HepG2 (cell line): ENCODE results near the gene INPP4B. TPM values are rescaled to one million over a fixed set of nuclear protein-coding genes. Genes with fewer than 3 reads are reported as not detected.

Experiments used
- ATAC-seq: fragments of 200-7000 bp; cut with Tn5 transposase; 3 replicates; pipeline ENCODE4 v1.9.1; 2020; ENCODE audit warnings: mild to moderate bottlenecking, moderate library complexity
- BruUV-seq: library from RNA; stranded (reverse); fragments of 400-500 nt; replicated peaks from 2 replicates; lab custom pipeline; 2021; lab: Mats Ljungman, UMichigan
- CTCF ChIA-PET: fragments of 300-600 bp; formaldehyde crosslinking; extraction: SDS; loops from one replicate; lab custom pipeline; 2021; ENCODE audit warnings: low total read pairs, inconsistent platforms, low intra/inter-chr PET ratio; lab: Yijun Ruan, JAX
- POLR2A ChIA-PET: fragments of 350-600 bp; sonication (Branson Sonifier 250); formaldehyde crosslinking; loops from one replicate; lab custom pipeline; 2020; ENCODE audit warnings: antibody characterized with exemption, inconsistent platforms; lab: Yijun Ruan, JAX
- DNase-seq: peaks from one replicate; pipeline ENCODE4 v3.0.0-alpha.2; 2015; ENCODE audit warnings: low spot score
- FAIRE-seq: peaks from 3 replicates; lab custom pipeline; 2011; peaks lifted over from hg19 to GRCh38; lab: Jason Lieb, UNC
- H2AFZ ChIP-seq: one replicate; pipeline ENCODE4 v1.6.1; 2011; ENCODE audit warnings: low read length, inconsistent platforms
- H3K27ac ChIP-seq: fragments of 300-600 bp; 3 replicates; pipeline ENCODE4 v1.8.0; 2011; ENCODE audit warnings: mixed run types, mild to moderate bottlenecking, mixed read lengths, low read length, inconsistent platforms; ENCODE audit not compliant: insufficient read depth; ENCODE audit errors: extremely low read length
- H3K27me3 ChIP-seq, 2 experiments: fragments of 200-600 bp in 1 of 2; 2 replicates in 1 of 2; 3 replicates in 1 of 2; pipeline versions ENCODE4 v1.6.0 to v1.8.0; 2011; ENCODE audit warnings: low read length in 2 of 2, mild to moderate bottlenecking in 2 of 2, moderate library complexity in 2 of 2, inconsistent platforms in 1 of 2; ENCODE audit not compliant: insufficient read depth in 2 of 2, control insufficient read depth in 1 of 2
- H3K36me3 ChIP-seq, 2 experiments: fragments of 200-600 bp in 1 of 2; replicated peaks in 1 of 2; 2 replicates in 1 of 2; 3 replicates in 1 of 2; pipeline versions ENCODE4 v1.5.1 to v1.8.0; 2011; ENCODE audit warnings: low read length in 2 of 2, inconsistent platforms in 1 of 2; ENCODE audit not compliant: insufficient read depth in 2 of 2, control insufficient read depth in 1 of 2
- H3K4me1 ChIP-seq: 2 replicates; pipeline ENCODE4 v1.5.1; 2012; ENCODE audit warnings: low read length, inconsistent platforms; ENCODE audit not compliant: insufficient read depth
- H3K4me2 ChIP-seq: 2 replicates; pipeline ENCODE4 v1.6.0; 2011; ENCODE audit warnings: low read depth, low read length, inconsistent platforms
- H3K4me3 ChIP-seq, 3 experiments: fragments of 200-600 bp in 1 of 3; sonication (generic), shearing (Covaris generic) in 1 of 3; replicated peaks in 1 of 3; 2 replicates each; pipeline ENCODE4 v1.5.1; 2011 to 2016; ENCODE audit warnings: low read length in 3 of 3, inconsistent platforms in 2 of 3, low read depth in 2 of 3, mild to moderate bottlenecking in 2 of 3, control low read depth in 1 of 3, mixed read lengths in 1 of 3; ENCODE audit not compliant: insufficient read depth in 1 of 3
- H3K79me2 ChIP-seq: one replicate; pipeline ENCODE4 v1.6.1; 2011; ENCODE audit warnings: low read length, inconsistent platforms; ENCODE audit not compliant: insufficient read depth
- H3K9ac ChIP-seq: 2 replicates; pipeline ENCODE4 v1.6.0; 2011; ENCODE audit warnings: mild to moderate bottlenecking, low read depth, low read length, inconsistent platforms; ENCODE audit not compliant: insufficient read depth
- H3K9me3 ChIP-seq: 2 replicates; pipeline ENCODE4 v1.5.1; 2012; ENCODE audit warnings: mild to moderate bottlenecking, low read length
- H4K20me1 ChIP-seq: 2 replicates; pipeline ENCODE4 v1.6.0; 2011; ENCODE audit warnings: inconsistent platforms, mild to moderate bottlenecking, low read length, moderate library complexity; ENCODE audit not compliant: insufficient read depth
- BORCS8-MEF2B ChIP-seq: sonication (generic); formaldehyde crosslinking; IDR thresholded peaks from 2 replicates; pipeline ENCODE4 v1.8.0; 2022; ENCODE audit warnings: mild to moderate bottlenecking, missing genetic modification reagents
- FOXK1 ChIP-seq: sonication (generic); formaldehyde crosslinking; IDR thresholded peaks from 2 replicates; pipeline ENCODE4 v1.4.0; 2020; ENCODE audit warnings: low read depth, missing genetic modification reagents, borderline replicate concordance
- GPN1 ChIP-seq: sonication (generic); formaldehyde crosslinking; IDR thresholded peaks from 2 replicates; pipeline ENCODE4 v1.5.1; 2020; ENCODE audit warnings: missing genetic modification reagents, borderline replicate concordance
- MIXL1 ChIP-seq: IDR thresholded peaks from 2 replicates; pipeline ENCODE4 v1.6.1; 2016
- POGZ ChIP-seq: sonication (generic); formaldehyde crosslinking; IDR thresholded peaks from 2 replicates; pipeline ENCODE4 v1.4.0; 2020; ENCODE audit warnings: mild to moderate bottlenecking, missing genetic modification reagents
- TFAP4 ChIP-seq: sonication (generic); IDR thresholded peaks from 2 replicates; pipeline ENCODE4 v1.6.1; 2016; ENCODE audit warnings: low read depth, borderline replicate concordance
- ZGPAT ChIP-seq: IDR thresholded peaks from 2 replicates; pipeline ENCODE4 v1.6.1; 2016; ENCODE audit warnings: mild to moderate bottlenecking
- ZNF383 ChIP-seq: sonication (generic); formaldehyde crosslinking; IDR thresholded peaks from 2 replicates; pipeline ENCODE4 v1.4.0; 2020; ENCODE audit warnings: missing genetic modification reagents, mild to moderate bottlenecking, borderline replicate concordance
- ZNF607 ChIP-seq: sonication (generic); formaldehyde crosslinking; IDR thresholded peaks from 2 replicates; pipeline ENCODE4 v1.5.1; 2020; ENCODE audit warnings: missing genetic modification reagents, mild to moderate bottlenecking, borderline replicate concordance
- ZNF776 ChIP-seq: sonication (generic); formaldehyde crosslinking; IDR thresholded peaks from 2 replicates; pipeline ENCODE4 v1.4.0; 2020; ENCODE audit warnings: mild to moderate bottlenecking, missing genetic modification reagents
- ZNF782 ChIP-seq: sonication (generic); formaldehyde crosslinking; IDR thresholded peaks from 2 replicates; pipeline ENCODE4 v1.4.0; 2020; ENCODE audit warnings: missing genetic modification reagents, mild to moderate bottlenecking, borderline replicate concordance
- ZSCAN22 ChIP-seq: sonication (generic); formaldehyde crosslinking; IDR thresholded peaks from 2 replicates; pipeline ENCODE4 v1.4.0; 2020; ENCODE audit warnings: mild to moderate bottlenecking, missing genetic modification reagents
- WGBS: methylation state at CpG from one replicate; pipeline ENCODE4 v1.1.6; 2017; ENCODE audit warnings: low lambda C conversion rate; 5-methylcytosine and 5-hydroxymethylcytosine counted together
- in situ Hi-C: cut with HindIII; loops from 2 replicates; pipeline ENCODE4 v1.10.0; 2017; ENCODE audit warnings: low pct_unique_long_range_greater_than_20kb; ENCODE audit not compliant: extremely low pct_ligation_motif_present
- intact Hi-C: fragments of 100-400 bp; cut with micrococcal nuclease; formaldehyde crosslinking; loops from one replicate; pipeline ENCODE4 v1.10.0; 2022; ENCODE audit not compliant: unreplicated experiment
- polyA plus RNA-seq, 8 experiments: library from polyadenylated mRNA; depleted of rRNA in 3 of 8; stranded (reverse) in 7 of 8; unstranded in 1 of 8; fragments of >200 nt; fragmentation: Illumina TruSeq in 4 of 8; extraction: Trizol in 4 of 8; gene quantifications; 2 replicates each; pipeline versions ENCODE4 v1.2.1 to v1.2.3, GENCODE V29; 2011 to 2016; ENCODE audit warnings: low read depth in 4 of 8, missing spikeins in 1 of 8, mixed read lengths in 1 of 8; ENCODE audit not compliant: insufficient read depth in 1 of 8
- total RNA-seq, 5 experiments: library from RNA; depleted of rRNA; stranded (reverse); fragments of >200 nt; fragmentation: Illumina TruSeq; extraction: Trizol; gene quantifications; 2 replicates each; pipeline ENCODE4 v1.2.3, GENCODE V29; 2016; ENCODE audit warnings: low read depth in 1 of 5

The INPP4B gene
- total and polyA plus RNA-seq, 2 of the 13 experiments (the other 11 are each of a cell fraction or from before 2014, with no cell fraction given) = not detected

GRCh38 chr4:142556048-142556447 lies 290.1 kb downstream of the INPP4B start:
- intact Hi-C loops (no loop called here), in situ Hi-C loops (no loop called here)
- Histone ChIP-seq H4K20me1 (no peaks in the 10 kb centered on the region), H3K9me3 (no peaks in the 10 kb centered on the region), H3K4me2 (no peak overlapping the region), H3K79me2 (no peaks in the 10 kb centered on the region), H3K27ac (no peak overlapping the region), H2AFZ (no peak overlapping the region), H3K4me1 (no peaks in the 10 kb centered on the region), H3K27me3 (no peaks in the 10 kb centered on the region), H3K4me3 (no peak overlapping the region), H3K9ac (no peak overlapping the region), H3K36me3 (no peaks in the 10 kb centered on the region)
- DNase-seq = no peak
- no TSS peak for BruUV-seq
- ChIA-PET CTCF (no interaction called here), POLR2A (no interaction called here)
- no peak for TF ChIP-seq ZNF782
- no peak for TF ChIP-seq BORCS8-MEF2B (CRISPR knock-in tag)
- TF ChIP-seq ZNF776 (CRISPR knock-in tag) = no peak
- TF ChIP-seq TFAP4 = no peak
- TF ChIP-seq ZGPAT (CRISPR knock-in tag) = no peak
- TF ChIP-seq GPN1 (CRISPR knock-in tag) = no peak
- no peak for TF ChIP-seq ZNF607 (CRISPR knock-in tag)
- no peak for TF ChIP-seq MIXL1 (CRISPR knock-in tag)
- no peak for TF ChIP-seq ZSCAN22 (CRISPR knock-in tag)
- no peak for TF ChIP-seq ZNF383
- TF ChIP-seq FOXK1 (CRISPR knock-in tag) = no peak
- no peak for TF ChIP-seq POGZ (CRISPR knock-in tag)
- FAIRE-seq = no peak
- ATAC-seq = no peak
- WGBS = 0% methylated on average over 1 of the region's 1 CpG
